Midbrain (tissue), 1 donor: ENCODE data around the gene SOD1.
"Not testable (repeated sequence)": the region's sequence is repeated elsewhere in the genome, so short reads cannot be mapped to it uniquely, and the experiment has no call there.

Experiments
- DNase-seq: peaks from one replicate; lab custom pipeline; 2025; lab: John Stamatoyannopoulos, UW

Gene SOD1

GRCh38 chr21:31656199-31657095 is 3.0 kb upstream of the SOD1 start:
- no peak for DNase-seq

DNA sequence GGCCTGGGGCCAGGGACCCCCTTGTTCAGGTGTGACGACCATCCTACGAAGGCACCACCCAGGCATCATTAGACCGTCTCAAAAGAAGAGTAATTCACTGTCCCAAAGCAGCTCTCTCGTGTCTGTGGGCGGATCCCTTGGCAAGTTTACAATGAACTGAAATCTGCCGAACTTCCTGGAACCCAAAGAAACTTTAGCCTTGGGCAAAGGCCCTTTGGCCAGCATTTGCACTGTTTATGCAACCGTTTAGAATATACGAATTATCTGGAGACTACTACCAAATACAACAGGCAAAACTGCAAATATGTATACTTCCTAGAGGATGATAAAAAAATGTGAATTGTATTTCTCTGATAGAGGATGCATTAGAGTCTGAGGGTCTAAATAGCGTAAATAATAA is 1.4 kb upstream of the SOD1 start:
- DNase-seq: no peak

DNA sequence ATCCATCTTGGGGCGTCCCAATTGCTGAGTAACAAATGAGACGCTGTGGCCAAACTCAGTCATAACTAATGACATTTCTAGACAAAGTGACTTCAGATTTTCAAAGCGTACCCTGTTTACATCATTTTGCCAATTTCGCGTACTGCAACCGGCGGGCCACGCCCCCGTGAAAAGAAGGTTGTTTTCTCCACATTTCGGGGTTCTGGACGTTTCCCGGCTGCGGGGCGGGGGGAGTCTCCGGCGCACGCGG is 282 bp upstream of the SOD1 start:
- no peak for DNase-seq

GRCh38 chr21:31660259-31660565 is 719 bp downstream of the SOD1 start:
- peak; percentile 62 for DNase-seq

DNA sequence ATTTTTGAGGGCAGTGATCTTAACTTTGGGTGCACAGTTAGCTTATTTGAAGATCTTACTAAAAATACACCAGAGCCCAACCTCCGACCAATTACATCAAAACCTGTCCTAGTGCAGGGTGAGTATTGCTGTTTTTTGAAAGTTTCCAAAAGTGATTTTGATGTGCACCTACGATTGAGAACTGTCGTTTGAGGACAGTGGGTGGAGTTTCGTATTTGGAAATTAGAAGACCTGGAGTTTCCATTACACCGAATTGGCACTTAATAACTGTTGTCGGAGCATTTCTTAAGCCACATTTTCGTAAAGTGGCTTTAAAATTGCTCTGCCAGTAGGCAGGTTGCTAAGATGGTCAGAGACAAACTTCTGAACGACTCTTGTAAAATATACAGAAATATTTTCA is 1.1 kb downstream of the SOD1 start:
- no peak for DNase-seq

DNA sequence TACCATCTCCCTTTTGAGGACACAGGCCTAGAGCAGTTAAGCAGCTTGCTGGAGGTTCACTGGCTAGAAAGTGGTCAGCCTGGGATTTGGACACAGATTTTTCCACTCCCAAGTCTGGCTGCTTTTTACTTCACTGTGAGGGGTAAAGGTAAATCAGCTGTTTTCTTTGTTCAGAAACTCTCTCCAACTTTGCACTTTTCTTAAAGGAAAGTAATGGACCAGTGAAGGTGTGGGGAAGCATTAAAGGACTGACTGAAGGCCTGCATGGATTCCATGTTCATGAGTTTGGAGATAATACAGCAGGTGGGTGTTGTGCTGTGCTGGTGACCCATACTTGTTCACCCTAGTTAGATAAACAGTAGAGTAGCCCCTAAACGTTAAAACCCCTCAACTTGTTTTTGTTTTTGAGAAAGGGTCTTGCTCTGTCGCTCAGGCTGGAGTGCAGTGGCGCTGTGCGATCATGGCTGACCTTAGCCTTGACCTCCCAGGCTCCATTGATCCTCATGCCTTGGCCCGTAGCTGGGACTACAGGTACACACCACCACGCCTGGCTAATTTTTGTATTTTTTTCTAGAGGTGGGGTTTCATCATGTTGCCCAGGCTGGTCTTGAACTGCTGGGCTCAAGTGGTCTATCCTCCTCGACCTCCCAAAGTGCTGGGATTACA is 4.2 kb downstream of the SOD1 start:
- DNase-seq: no peak

DNA sequence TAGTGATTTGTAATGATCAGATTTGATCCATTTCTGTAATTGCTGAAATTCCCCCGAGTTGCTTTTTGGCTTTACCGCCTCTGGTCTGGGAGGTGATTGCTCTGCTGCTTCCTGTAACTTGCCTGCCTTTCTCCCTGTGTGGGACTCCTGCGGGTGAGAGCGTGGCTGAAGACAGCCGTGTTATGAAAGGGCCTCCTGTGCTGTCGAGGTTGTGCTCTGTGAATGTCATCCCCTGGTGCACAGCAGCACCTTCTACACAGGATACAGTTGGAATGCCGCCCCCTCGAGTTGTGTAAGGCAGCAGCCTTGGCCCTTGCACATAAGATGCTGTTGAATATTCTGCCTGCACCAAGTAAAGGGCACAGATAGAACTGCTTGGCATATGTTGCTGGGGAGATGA is 5.9 kb downstream of the SOD1 start:
- DNase-seq: no peak

DNA sequence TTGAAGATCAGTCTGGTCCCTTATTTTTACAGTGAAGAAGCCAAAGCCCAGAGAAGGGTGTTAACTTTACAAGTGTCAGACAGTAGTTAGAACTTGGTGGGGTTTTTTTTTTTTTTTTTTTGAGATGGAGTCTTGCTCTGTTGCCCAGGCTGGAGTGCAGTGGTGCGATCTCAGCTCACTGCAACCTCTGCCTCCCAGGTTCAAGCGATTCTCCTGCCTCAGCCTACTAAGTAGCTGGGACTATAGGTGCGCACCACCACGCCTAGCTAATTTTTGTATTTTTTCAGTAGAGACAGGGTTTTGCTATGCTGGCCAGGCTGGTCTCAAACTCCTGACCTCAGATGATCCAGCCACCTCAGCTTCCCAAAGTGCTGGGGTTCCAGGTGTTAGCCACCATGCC is 6.4 kb downstream of the SOD1 start:
- not testable (repeated sequence) for DNase-seq

DNA sequence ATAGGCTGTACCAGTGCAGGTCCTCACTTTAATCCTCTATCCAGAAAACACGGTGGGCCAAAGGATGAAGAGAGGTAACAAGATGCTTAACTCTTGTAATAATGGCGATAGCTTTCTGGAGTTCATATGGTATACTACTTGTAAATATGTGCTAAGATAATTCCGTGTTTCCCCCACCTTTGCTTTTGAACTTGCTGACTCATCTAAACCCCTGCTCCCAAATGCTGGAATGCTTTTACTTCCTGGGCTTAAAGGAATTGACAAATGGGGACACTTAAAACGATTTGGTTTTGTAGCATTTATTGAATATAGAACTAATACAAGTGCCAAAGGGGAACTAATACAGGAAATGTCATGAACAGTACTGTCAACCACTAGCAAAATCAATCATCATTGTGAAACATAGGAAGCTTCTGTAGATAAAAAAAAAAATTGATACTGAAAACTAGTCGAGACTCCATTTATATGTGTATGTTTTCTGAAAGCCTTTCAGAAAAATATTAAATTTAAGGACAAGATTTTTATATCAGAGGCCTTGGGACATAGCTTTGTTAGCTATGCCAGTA is 7.0 kb downstream of the SOD1 start:
- no peak for DNase-seq

DNA sequence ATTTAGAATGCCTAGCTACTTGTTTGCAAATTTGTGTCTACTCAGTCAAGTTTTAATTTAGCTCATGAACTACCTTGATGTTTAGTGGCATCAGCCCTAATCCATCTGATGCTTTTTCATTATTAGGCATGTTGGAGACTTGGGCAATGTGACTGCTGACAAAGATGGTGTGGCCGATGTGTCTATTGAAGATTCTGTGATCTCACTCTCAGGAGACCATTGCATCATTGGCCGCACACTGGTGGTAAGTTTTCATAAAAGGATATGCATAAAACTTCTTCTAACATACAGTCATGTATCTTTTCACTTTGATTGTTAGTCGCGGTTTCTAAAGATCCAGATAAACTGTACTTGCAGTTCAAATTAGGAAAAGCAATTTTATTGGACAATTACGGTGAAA is 7.6 kb downstream of the SOD1 start:
- no peak for DNase-seq

- DNase-seq: no peak
Measured at GRCh38 chr21:31667639-31668038, 8.1 kb downstream of the SOD1 start.

- DNase-seq: no peak
Measured at GRCh38 chr21:31668651-31669491, 9.4 kb downstream of the SOD1 start.

DNA sequence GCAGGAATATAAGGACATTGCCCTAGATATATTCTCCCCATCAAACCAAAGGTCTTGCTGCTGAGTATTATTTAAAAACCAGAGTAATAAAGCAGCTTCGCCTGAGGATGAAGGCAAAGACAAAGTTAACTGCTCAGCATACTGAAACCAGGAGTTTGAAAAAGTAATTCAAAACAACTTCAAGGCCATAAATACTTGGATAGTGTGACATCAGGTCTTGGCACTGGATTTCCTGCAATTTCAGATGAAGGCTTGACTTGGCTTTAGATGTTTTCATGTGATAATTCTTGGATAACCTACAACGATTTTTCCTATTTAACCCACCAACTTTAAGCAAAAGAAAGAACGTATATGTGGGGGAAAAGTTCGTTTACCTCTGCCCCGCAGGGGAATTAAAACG is 10.6 kb downstream of the SOD1 start:
- DNase-seq: no peak

DNA sequence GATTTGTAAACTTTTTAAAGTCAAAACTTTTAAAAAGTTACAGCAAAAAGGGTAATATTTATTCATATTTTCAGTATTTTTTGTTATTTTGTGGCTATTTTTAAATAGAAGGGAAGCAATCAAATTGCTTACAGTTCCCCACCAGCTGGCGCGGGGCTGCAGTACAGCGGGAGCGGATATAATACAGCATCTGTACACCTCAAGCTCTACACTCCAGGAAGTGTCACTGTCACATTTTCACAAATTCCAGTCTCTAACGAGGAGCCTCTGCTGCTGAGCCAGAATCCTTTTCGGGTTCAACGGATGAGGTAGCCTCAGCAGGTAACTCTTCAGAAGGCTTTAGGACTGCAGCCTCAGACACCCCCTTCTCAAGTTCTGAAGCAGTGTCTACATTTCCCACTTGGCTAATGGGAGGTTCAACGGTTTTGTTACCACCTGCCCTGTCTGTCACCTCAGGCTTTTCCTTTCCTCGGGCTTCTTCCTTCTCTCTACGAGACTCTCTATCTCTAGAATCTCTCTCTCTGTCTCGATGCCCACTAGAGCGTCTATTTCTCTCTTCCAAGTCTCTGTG is 11.7 kb downstream of the SOD1 start:
- no peak for DNase-seq

DNA sequence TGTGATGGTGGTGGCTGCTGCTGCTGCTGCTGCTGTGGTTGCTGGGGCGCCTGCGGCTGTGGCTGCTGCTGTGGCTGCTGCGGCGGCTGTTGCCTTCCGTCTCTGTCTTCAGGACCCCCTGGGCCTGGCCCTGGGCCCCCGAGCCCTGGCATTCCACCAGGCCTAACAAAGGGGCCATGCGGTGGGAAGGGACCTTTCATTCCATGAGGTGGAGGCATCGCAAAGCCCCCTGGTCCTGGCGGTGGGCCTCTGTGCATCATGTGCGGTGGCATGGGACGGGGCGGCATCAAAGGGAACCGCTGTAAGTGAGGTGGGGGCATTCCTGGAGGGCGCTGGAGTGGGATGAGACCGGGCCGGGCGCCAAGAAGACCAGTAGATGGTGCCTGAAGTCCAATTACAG is 12.4 kb downstream of the SOD1 start:
- DNase-seq: no peak

- no peak for DNase-seq
Measured at GRCh38 chr21:31673321-31673912, 13.9 kb downstream of the SOD1 start.

DNA sequence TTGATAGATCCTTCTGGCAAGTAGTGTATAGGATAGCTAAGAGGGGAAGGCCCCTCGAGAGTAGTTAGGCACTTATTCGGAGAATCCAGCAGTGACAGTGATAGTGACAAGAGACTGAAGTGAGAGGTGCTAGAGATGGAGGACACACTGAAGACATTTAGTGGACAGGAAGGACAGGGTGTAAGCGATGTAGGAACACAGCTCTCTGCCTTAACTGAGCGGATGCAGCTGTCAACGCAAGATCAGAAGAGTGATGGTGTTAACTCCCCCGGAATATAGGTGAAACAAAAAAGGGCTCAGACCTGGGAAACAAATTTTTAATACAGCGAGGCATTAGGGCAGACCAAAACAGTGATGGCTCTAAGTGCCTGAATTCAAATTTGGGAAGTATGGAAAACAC is 15.8 kb downstream of the SOD1 start:
- no peak for DNase-seq

GRCh38 chr21:31675960-31676359 is 16.5 kb downstream of the SOD1 start:
- DNase-seq: no peak

DNA sequence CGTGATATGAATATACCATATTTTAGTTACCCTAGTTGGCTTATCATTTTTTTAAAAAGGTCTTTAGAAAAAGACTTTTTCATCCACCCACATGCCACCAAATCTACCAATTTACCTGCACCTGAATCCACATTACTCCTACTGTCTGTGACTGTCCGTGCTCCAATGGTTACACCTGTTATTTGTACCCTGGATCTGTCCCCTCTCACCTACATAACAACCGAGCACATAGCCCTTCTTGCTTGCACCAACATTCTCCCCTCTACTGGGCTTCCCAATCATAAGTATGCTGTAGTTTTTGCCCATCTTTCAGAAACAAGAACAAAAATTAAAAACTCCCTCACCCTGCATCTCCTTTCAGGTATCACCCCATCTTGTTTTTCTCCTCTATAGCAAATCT is 17.6 kb downstream of the SOD1 start:
- DNase-seq: no peak

- no peak for DNase-seq
Measured at GRCh38 chr21:31678478-31678877, 19.0 kb downstream of the SOD1 start.

- DNase-seq: no peak
Measured at GRCh38 chr21:31682620-31683019, 23.1 kb downstream of the SOD1 start.

GRCh38 chr21:31683029-31683428 is 23.5 kb downstream of the SOD1 start:
- no peak for DNase-seq
